Measurements from ENCODE around the gene ZFPL1.

ZFPL1 gene

DNA sequence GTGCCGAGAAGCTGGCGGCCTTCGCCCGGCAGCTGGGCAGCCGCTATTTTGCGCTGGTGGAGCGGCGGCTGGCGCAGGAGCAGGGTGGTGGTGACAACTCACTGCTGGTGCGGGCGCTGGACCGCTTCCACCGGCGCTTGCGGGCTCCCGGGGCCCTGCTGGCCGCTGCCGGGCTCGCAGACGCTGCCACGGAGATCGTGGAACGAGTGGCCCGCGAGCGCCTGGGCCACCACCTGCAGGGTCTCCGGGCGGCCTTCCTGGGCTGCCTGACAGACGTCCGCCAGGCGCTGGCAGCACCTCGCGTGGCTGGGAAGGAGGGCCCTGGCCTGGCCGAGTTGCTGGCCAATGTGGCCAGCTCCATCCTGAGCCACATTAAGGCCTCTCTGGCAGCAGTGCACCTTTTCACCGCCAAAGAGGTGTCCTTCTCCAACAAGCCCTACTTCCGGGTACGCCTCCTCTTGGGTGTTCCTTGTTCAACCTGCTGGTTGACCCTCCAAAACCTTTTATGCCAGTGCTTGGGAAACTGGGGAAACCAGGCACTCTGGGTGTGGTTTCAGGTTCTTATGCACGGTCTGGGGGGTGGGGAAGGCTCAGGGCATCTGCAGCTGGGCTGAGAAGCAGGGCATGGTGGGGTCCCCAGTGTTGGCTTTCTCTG lies 24.6 kb downstream of the ZFPL1 start:
- H3K9me3 ChIP-seq (ENCODE audit: control insufficient read depth, low read length): no peaks in the 10 kb centered on the region
- no peak overlapping the region for H3K4me3 ChIP-seq (ENCODE audit: extremely low read depth, insufficient read depth, low read length, poor library complexity, severe bottlenecking)
- H3K27ac ChIP-seq (ENCODE audit: low read depth, low read length, severe bottlenecking): no peak overlapping the region
- peaks cover 30% of the 10 kb centered on the region for H3K36me3 ChIP-seq (ENCODE audit: control insufficient read depth, insufficient read depth, low read length)
- H3K4me1 ChIP-seq (ENCODE audit: control insufficient read depth, insufficient read depth, low read length, poor library complexity, severe bottlenecking): peaks cover 19% of the 10 kb centered on the region
- WGBS, 2 experiments (ENCODE audit: insufficient coverage in 2 of 2): 95 to 97% methylated on average over 37 to 38 of the region's 38 CpGs

- Histone ChIP-seq H3K27ac (ENCODE audit: low read depth, low read length, severe bottlenecking) (no peak overlapping the region), H3K9me3 (ENCODE audit: control insufficient read depth, low read length) (no peaks in the 10 kb centered on the region), H3K4me1 (ENCODE audit: control insufficient read depth, insufficient read depth, low read length, poor library complexity, severe bottlenecking) (peaks cover 21% of the 10 kb centered on the region), H3K36me3 (ENCODE audit: control insufficient read depth, insufficient read depth, low read length) (peaks cover 26% of the 10 kb centered on the region), H3K4me3 (ENCODE audit: extremely low read depth, insufficient read depth, low read length, poor library complexity, severe bottlenecking) (no peak overlapping the region)
- 91 to 95% methylated on average over 30 to 31 of the region's 36 CpGs for WGBS, 2 experiments (ENCODE audit: insufficient coverage in 2 of 2)
Measured at GRCh38 chr11:65109231-65110198, 25.5 kb downstream of the ZFPL1 start.

DNA sequence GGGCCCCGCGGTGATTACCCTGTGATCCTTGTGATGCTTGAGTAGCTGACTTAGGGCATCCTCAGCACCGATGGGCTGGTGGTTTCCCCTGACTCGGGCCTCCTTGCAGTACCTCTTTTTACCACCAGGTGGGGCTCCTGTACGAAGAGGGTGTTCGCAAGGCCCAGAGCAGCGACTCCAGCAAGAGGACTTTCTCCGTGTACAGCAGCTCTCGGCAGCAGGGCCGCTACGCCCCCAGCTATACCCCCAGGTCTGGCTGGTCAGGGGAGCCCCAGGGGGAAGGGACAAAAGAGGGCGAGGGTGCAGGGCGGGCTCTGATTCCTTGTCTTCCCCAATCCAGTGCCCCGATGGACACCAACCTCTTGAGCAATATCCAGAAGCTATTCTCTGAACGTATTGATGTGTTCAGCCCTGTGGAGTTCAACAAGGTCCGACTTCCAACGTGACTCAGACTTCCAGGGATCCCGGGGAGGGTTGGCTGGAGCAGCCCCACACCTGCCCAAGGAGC lies 26.4 kb downstream of the ZFPL1 start:
- peaks cover 33% of the 10 kb centered on the region for H3K36me3 ChIP-seq (ENCODE audit: control insufficient read depth, insufficient read depth, low read length)
- 26 to 28% methylated on average over 15 to 16 of the region's 18 CpGs for WGBS, 2 experiments (ENCODE audit: insufficient coverage in 2 of 2)
- peaks cover 21% of the 10 kb centered on the region for H3K4me1 ChIP-seq (ENCODE audit: control insufficient read depth, insufficient read depth, low read length, poor library complexity, severe bottlenecking)
- peak overlapping the region; percentile 13 for H3K27ac ChIP-seq (ENCODE audit: low read depth, low read length, severe bottlenecking)
- H3K4me3 ChIP-seq (ENCODE audit: extremely low read depth, insufficient read depth, low read length, poor library complexity, severe bottlenecking): no peak overlapping the region
- H3K9me3 ChIP-seq (ENCODE audit: control insufficient read depth, low read length): no peaks in the 10 kb centered on the region

DNA sequence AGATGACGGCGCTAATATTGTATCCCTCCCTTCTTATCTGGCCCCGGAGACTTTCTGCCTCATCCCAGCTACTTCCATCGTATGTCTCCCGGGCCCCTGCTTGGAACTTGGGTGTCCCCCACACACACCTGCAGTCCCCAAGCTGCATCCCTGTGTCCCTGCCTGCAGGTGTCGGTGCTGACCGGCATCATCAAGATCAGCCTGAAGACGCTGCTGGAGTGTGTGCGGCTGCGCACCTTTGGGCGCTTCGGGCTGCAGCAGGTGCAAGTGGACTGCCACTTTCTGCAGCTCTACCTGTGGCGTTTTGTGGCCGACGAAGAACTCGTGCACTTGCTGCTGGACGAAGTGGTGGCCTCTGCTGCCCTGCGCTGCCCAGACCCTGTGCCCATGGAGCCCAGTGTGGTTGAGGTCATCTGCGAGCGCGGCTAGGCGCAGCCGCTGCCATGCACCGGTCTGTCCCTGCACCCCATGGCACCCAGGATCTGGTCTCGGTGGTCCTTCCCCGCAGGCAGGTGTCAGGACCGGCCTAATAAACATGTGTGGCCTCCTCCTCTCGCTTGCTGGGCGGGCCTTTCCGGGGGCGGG lies 27.2 kb downstream of the ZFPL1 start:
- WGBS, 2 experiments (ENCODE audit: insufficient coverage in 2 of 2): 64 to 65% methylated on average over 31 of the region's 31 CpGs
- Histone ChIP-seq H3K36me3 (ENCODE audit: control insufficient read depth, insufficient read depth, low read length) (peaks cover 36% of the 10 kb centered on the region), H3K27ac (ENCODE audit: low read depth, low read length, severe bottlenecking) (no peak overlapping the region), H3K4me1 (ENCODE audit: control insufficient read depth, insufficient read depth, low read length, poor library complexity, severe bottlenecking) (peaks cover 21% of the 10 kb centered on the region), H3K9me3 (ENCODE audit: control insufficient read depth, low read length) (no peaks in the 10 kb centered on the region), H3K4me3 (ENCODE audit: extremely low read depth, insufficient read depth, low read length, poor library complexity, severe bottlenecking) (peak overlapping the region; percentile 81)

DNA sequence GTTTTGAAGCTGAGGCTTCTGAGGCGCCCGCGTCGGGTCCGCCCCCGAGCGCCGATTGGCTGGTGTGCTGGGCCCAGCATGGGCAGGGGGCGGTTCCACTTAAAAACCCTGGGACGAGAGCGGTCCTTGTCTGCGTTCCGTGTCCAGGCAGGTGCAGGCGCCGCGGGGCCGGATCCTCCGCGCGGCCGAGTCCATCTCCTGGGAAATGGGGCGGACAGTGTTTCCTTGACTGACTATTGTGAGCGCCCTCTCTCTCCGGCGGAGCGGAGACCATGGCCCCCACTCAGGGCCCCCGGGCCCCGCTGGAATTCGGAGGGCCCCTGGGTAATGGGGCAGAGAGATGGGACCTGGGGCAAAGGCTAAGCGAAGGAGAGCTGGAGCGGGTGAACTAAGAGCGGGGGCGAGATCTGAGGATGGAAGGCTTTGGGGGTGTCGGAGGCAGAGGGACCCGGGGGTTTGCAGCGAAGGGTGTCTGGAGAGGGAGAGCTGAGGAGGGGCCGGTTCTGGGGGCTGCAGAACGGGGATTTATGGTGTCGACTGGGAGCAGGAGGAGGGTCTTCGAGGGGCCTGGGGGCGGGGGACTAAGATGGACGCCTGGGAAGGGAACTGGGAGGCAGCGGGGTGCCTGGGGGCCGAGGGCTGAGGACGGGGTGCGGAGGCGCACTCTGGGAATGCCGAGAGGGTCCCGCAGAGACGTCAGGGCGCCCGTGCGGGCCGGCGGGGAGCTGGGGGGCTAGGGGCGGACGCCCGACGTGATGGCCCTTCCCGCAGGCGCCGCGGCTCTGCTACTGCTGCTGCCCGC lies 27.9 kb downstream of the ZFPL1 start, which contains the start of gene TM7SF2:
Gene TM7SF2 (plus strand): TSS at position 129 of the 802 bp plus-strand sequence. CDS start 144 bp downstream, at position 273.
- Histone ChIP-seq H3K4me1 (ENCODE audit: control insufficient read depth, insufficient read depth, low read length, poor library complexity, severe bottlenecking) (peaks cover 24% of the 10 kb centered on the region), H3K36me3 (ENCODE audit: control insufficient read depth, insufficient read depth, low read length) (peaks cover 41% of the 10 kb centered on the region), H3K9me3 (ENCODE audit: control insufficient read depth, low read length) (no peaks in the 10 kb centered on the region), H3K27ac (ENCODE audit: low read depth, low read length, severe bottlenecking) (peak within 1 kb of the TSS; percentile 29), H3K4me3 (ENCODE audit: extremely low read depth, insufficient read depth, low read length, poor library complexity, severe bottlenecking) (peak within 1 kb of the TSS; percentile 81)
- WGBS, 2 experiments (ENCODE audit: insufficient coverage in 2 of 2): 0 to 1% methylated on average over 52 to 56 of the region's 64 CpGs

- Histone ChIP-seq H3K36me3 (ENCODE audit: control insufficient read depth, insufficient read depth, low read length) (peaks cover 33% of the 10 kb centered on the region), H3K4me1 (ENCODE audit: control insufficient read depth, insufficient read depth, low read length, poor library complexity, severe bottlenecking) (peaks cover 24% of the 10 kb centered on the region), H3K27ac (ENCODE audit: low read depth, low read length, severe bottlenecking) (peak overlapping the region; percentile 16), H3K4me3 (ENCODE audit: extremely low read depth, insufficient read depth, low read length, poor library complexity, severe bottlenecking) (peak overlapping the region; percentile 81), H3K9me3 (ENCODE audit: control insufficient read depth, low read length) (no peaks in the 10 kb centered on the region)
- WGBS, 2 experiments (ENCODE audit: insufficient coverage in 2 of 2): 2 to 3% methylated on average over 33 to 48 of the region's 57 CpGs
Measured at GRCh38 chr11:65112546-65113360, 28.7 kb downstream of the ZFPL1 start.

- H3K9me3 ChIP-seq (ENCODE audit: control insufficient read depth, low read length): no peaks in the 10 kb centered on the region
- H3K27ac ChIP-seq (ENCODE audit: low read depth, low read length, severe bottlenecking): no peak overlapping the region
- 91 to 92% methylated on average over 4 to 6 of the region's 14 CpGs for WGBS, 2 experiments (ENCODE audit: insufficient coverage in 2 of 2)
- peaks cover 35% of the 10 kb centered on the region for H3K36me3 ChIP-seq (ENCODE audit: control insufficient read depth, insufficient read depth, low read length)
- H3K4me1 ChIP-seq (ENCODE audit: control insufficient read depth, insufficient read depth, low read length, poor library complexity, severe bottlenecking): peaks cover 24% of the 10 kb centered on the region
- H3K4me3 ChIP-seq (ENCODE audit: extremely low read depth, insufficient read depth, low read length, poor library complexity, severe bottlenecking): peak overlapping the region; percentile 81
Measured at GRCh38 chr11:65113361-65113756, 29.3 kb downstream of the ZFPL1 start.

DNA sequence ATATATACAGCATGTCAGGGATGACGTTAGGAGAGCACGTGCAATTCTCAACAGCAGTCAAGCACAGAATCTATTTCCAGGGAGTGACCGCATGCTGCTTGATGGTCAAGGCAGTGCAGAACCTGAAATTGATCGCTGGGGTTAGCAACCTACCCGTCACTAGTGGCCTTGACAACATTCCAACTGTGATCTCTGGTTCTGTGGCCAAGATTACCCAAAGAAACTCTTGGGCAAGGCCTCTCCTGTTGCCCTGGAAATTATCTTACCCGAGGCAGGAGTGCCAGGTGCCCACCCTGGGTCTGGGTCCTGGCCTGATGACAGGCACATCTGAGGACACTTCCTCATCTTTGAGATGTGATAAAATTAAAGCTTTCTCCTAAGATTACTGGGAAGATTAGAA lies 29.8 kb downstream of the ZFPL1 start:
- H3K36me3 ChIP-seq (ENCODE audit: control insufficient read depth, insufficient read depth, low read length): peaks cover 35% of the 10 kb centered on the region
- no peak overlapping the region for H3K27ac ChIP-seq (ENCODE audit: low read depth, low read length, severe bottlenecking)
- whole genome bisulfite sequencing, 2 experiments (ENCODE audit: insufficient coverage in 2 of 2): 92 to 96% methylated on average over 5 of the region's 6 CpGs
- H3K4me1 ChIP-seq (ENCODE audit: control insufficient read depth, insufficient read depth, low read length, poor library complexity, severe bottlenecking): peaks cover 24% of the 10 kb centered on the region
- H3K4me3 ChIP-seq (ENCODE audit: extremely low read depth, insufficient read depth, low read length, poor library complexity, severe bottlenecking): no peak overlapping the region
- no peaks in the 10 kb centered on the region for H3K9me3 ChIP-seq (ENCODE audit: control insufficient read depth, low read length)

DNA sequence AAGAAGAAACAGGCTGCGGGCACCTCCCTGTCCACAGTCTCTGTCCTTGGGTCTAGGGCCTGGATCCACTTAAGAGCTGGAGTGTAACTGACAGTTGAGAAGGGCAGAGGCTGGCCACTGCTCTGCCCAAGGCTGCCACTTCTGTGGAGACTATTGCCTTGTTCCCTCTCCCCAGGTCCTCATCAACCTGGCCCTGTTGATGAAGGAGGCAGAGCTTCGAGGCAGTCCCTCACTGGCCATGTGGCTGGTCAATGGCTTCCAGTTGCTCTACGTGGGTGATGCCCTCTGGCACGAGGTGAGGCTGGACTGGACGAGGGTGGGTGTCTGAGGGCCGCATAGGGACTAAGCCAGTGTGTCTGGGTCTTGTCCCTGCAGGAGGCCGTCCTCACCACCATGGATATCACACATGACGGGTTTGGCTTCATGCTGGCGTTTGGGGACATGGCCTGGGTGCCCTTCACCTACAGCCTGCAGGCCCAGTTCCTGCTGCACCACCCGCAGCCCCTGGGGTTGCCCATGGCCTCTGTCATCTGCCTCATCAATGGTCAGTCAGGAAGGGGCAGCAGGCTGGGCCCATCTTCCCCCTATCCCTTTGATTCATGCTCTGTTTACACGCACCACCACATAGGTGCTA lies 30.6 kb downstream of the ZFPL1 start:
- H3K4me1 ChIP-seq (ENCODE audit: control insufficient read depth, insufficient read depth, low read length, poor library complexity, severe bottlenecking): peaks cover 24% of the 10 kb centered on the region
- WGBS, 2 experiments (ENCODE audit: insufficient coverage in 2 of 2): 95 to 96% methylated on average over 10 to 11 of the region's 11 CpGs
- no peaks in the 10 kb centered on the region for H3K9me3 ChIP-seq (ENCODE audit: control insufficient read depth, low read length)
- H3K27ac ChIP-seq (ENCODE audit: low read depth, low read length, severe bottlenecking): no peak overlapping the region
- peaks cover 43% of the 10 kb centered on the region for H3K36me3 ChIP-seq (ENCODE audit: control insufficient read depth, insufficient read depth, low read length)
- no peak overlapping the region for H3K4me3 ChIP-seq (ENCODE audit: extremely low read depth, insufficient read depth, low read length, poor library complexity, severe bottlenecking)
